WERI-Rb-1 (cell line): ENCODE measurements around the gene EIF5.

Experiments used
- DNase-seq: peaks from one replicate; pipeline ENCODE4 v3.0.0-alpha.2; 2020
- H3K27ac ChIP-seq: fragments of 250-450 bp; sonication (Bioruptor Pico); 2 replicates; pipeline ENCODE4 v1.5.1; 2020; ENCODE audit warnings: mild to moderate bottlenecking, moderate library complexity
- H3K27me3 ChIP-seq: fragments of 250-450 bp; sonication (Bioruptor Pico); 2 replicates; pipeline ENCODE4 v1.5.1; 2021; ENCODE audit warnings: mild to moderate bottlenecking, low read depth, moderate library complexity; ENCODE audit not compliant: insufficient read depth, severe bottlenecking
- H3K36me3 ChIP-seq: fragments of 250-450 bp; sonication (Bioruptor Pico); 2 replicates; pipeline ENCODE4 v1.5.1; 2020; ENCODE audit warnings: mild to moderate bottlenecking, moderate library complexity
- H3K4me3 ChIP-seq: 2 replicates; pipeline ENCODE4 v1.5.1; 2011; ENCODE audit warnings: low read depth, mild to moderate bottlenecking, control low read depth, low read length
- H3K9me3 ChIP-seq: fragments of 250-450 bp; sonication (Bioruptor Pico); 2 replicates; pipeline ENCODE4 v1.5.1; 2021; ENCODE audit warnings: mild to moderate bottlenecking, moderate library complexity; ENCODE audit not compliant: severe bottlenecking
- TF ChIP-seq, protein P1 (sequence below): IDR thresholded peaks from 2 replicates; pipeline ENCODE4 v1.5.1; 2011; ENCODE audit warnings: low read depth, mild to moderate bottlenecking, control low read depth, inconsistent platforms, low read length

The EIF5 gene

DNA sequence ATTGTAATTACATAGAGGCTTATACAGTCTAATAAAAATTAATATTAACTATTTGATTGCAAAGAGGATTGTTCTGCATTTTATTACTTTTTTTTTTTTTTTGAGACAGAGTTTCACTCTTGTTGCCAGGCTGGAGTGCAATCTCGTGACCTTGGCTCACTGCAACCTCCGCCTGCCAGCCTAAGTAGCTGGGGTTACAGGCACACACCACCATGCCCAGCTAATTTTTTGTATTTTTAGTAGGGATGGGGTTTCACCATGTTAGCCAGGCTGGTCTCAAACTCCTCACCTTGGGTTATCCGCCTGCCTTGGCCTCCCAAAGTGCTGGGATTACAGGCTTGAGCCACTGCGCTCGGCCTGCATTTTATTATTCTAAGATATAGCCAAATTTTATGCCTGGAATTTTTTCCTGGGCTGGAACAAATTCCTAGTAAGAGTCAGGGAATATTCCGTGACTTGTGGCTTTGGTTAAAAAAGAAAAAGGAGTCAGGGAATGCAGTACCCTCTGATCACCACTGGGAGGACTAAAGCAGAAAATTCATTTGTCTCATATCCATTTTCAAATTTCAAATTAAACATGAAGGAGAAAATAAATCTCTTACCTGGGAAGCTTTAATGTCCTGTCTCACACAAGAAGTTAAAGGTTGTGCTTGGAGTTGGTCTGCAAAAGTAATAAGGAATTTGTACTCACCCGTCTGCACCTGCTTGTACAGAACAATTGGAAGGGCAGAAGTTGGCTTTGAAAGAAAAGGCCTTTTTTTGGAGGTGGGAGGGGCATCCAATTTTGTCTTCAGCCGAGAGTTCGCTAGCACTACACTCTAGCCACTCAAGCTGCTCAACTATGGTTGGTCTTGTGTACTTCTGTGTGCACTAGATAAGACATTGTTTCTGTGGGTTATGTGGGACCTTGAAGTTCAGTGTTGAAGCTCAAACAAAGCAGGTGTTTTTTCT lies 59.9 kb downstream of the EIF5 start:
- Histone ChIP-seq H3K4me3 (no peak overlapping the region), H3K9me3 (no peaks in the 10 kb centered on the region)
- DNase-seq, result no peak

More for the DNA sequence above, 59.9 kb downstream of the EIF5 start:
- TF ChIP-seq, protein P1, sequence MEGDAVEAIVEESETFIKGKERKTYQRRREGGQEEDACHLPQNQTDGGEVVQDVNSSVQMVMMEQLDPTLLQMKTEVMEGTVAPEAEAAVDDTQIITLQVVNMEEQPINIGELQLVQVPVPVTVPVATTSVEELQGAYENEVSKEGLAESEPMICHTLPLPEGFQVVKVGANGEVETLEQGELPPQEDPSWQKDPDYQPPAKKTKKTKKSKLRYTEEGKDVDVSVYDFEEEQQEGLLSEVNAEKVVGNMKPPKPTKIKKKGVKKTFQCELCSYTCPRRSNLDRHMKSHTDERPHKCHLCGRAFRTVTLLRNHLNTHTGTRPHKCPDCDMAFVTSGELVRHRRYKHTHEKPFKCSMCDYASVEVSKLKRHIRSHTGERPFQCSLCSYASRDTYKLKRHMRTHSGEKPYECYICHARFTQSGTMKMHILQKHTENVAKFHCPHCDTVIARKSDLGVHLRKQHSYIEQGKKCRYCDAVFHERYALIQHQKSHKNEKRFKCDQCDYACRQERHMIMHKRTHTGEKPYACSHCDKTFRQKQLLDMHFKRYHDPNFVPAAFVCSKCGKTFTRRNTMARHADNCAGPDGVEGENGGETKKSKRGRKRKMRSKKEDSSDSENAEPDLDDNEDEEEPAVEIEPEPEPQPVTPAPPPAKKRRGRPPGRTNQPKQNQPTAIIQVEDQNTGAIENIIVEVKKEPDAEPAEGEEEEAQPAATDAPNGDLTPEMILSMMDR, result peak; percentile 55
- Histone ChIP-seq H3K27me3 (no peaks in the 10 kb centered on the region), H3K27ac (no peak overlapping the region), H3K36me3 (no peaks in the 10 kb centered on the region)
